ENCODE results near the gene LHX6. TPM values are rescaled to one million over a fixed set of nuclear protein-coding genes. Genes with fewer than 3 reads are reported as not detected.

LHX6 gene
- total RNA-seq: not detected in 2 replicates

GRCh38 chr9:122228568-122229484 is at the start of gene LHX6:
LHX6 (minus strand) TSS chr9:122228957; CDS start chr9:122228740, 217 bp downstream.
- H3K9me3 Mint-ChIP-seq: no peaks in the 10 kb centered on the region
- H3K27me3 Mint-ChIP-seq (ENCODE audit: low read depth): peaks cover 33% of the 10 kb centered on the region
- no peaks in the 10 kb centered on the region for H3K36me3 Mint-ChIP-seq (ENCODE audit: low read depth)
- no peak within 1 kb of the TSS for H3K4me3 Mint-ChIP-seq (ENCODE audit: low read depth)
- DNase-seq (ENCODE audit: low spot score): no peak
- intact Hi-C loops (cut with micrococcal nuclease): loop anchor here (1.0 kb wide), 1 partner anchor 10 kb away; no protein-coding TSS in a partner anchor
- no peak within 1 kb of the TSS for H3K27ac Mint-ChIP-seq
- no peaks in the 10 kb centered on the region for H3K4me1 Mint-ChIP-seq (ENCODE audit: low read depth)

- H3K9me3 Mint-ChIP-seq: peaks cover 18% of the 10 kb centered on the region
- intact Hi-C loops (cut with micrococcal nuclease): no loop called here
- peaks cover 7% of the 10 kb centered on the region for H3K4me1 Mint-ChIP-seq (ENCODE audit: low read depth)
- H3K36me3 Mint-ChIP-seq (ENCODE audit: low read depth): peaks cover 90% of the 10 kb centered on the region
- H3K27ac Mint-ChIP-seq: no peak overlapping the region
- H3K27me3 Mint-ChIP-seq (ENCODE audit: low read depth): no peaks in the 10 kb centered on the region
- H3K4me3 Mint-ChIP-seq (ENCODE audit: low read depth): no peak overlapping the region
- DNase-seq (ENCODE audit: low spot score): no peak
These were observed 48.6 kb upstream of the LHX6 start for GRCh38 chr9:122277285-122277897.

GRCh38 chr9:122276096-122276495 is 47.3 kb upstream of the LHX6 start:
- intact Hi-C loops (cut with micrococcal nuclease): no loop called here
- Mint-ChIP-seq H3K27me3 (ENCODE audit: low read depth) (no peaks in the 10 kb centered on the region), H3K27ac (no peak overlapping the region), H3K4me3 (ENCODE audit: low read depth) (no peak overlapping the region), H3K36me3 (ENCODE audit: low read depth) (peaks cover 91% of the 10 kb centered on the region), H3K4me1 (ENCODE audit: low read depth) (peaks cover 7% of the 10 kb centered on the region), H3K9me3 (peaks cover 18% of the 10 kb centered on the region)
- DNase-seq (ENCODE audit: low spot score): no peak

- intact Hi-C loops (cut with micrococcal nuclease): no loop called here
- no peak overlapping the region for H3K27ac Mint-ChIP-seq
- H3K27me3 Mint-ChIP-seq (ENCODE audit: low read depth): no peaks in the 10 kb centered on the region
- H3K9me3 Mint-ChIP-seq: peaks cover 18% of the 10 kb centered on the region
- DNase-seq (ENCODE audit: low spot score): no peak
- H3K4me1 Mint-ChIP-seq (ENCODE audit: low read depth): peaks cover 5% of the 10 kb centered on the region
- H3K36me3 Mint-ChIP-seq (ENCODE audit: low read depth): peaks cover 77% of the 10 kb centered on the region
- H3K4me3 Mint-ChIP-seq (ENCODE audit: low read depth): no peak overlapping the region
These were observed 45.3 kb upstream of the LHX6 start for GRCh38 chr9:122274055-122274454.

- Mint-ChIP-seq H3K9me3 (no peaks in the 10 kb centered on the region), H3K27me3 (ENCODE audit: low read depth) (no peaks in the 10 kb centered on the region), H3K4me3 (ENCODE audit: low read depth) (no peak overlapping the region), H3K36me3 (ENCODE audit: low read depth) (peaks cover 31% of the 10 kb centered on the region), H3K27ac (no peak overlapping the region), H3K4me1 (ENCODE audit: low read depth) (peaks cover 16% of the 10 kb centered on the region)
- no peak for DNase-seq (ENCODE audit: low spot score)
- intact Hi-C loops (cut with micrococcal nuclease): no loop called here
These were observed 39.5 kb upstream of the LHX6 start for GRCh38 chr9:122268041-122268814.

- Mint-ChIP-seq H3K36me3 (ENCODE audit: low read depth) (peaks cover 18% of the 10 kb centered on the region), H3K4me3 (ENCODE audit: low read depth) (peak overlapping the region; percentile 97), H3K4me1 (ENCODE audit: low read depth) (peaks cover 36% of the 10 kb centered on the region), H3K27ac (peak overlapping the region; percentile 99), H3K9me3 (no peaks in the 10 kb centered on the region), H3K27me3 (ENCODE audit: low read depth) (no peaks in the 10 kb centered on the region)
- intact Hi-C loops (cut with micrococcal nuclease): loop anchor here (1.0 to 2.0 kb wide), 3 partner anchors 106 to 563 kb away; partner anchors contain the start of genes MORN5, NDUFA8, PDCL and TTLL11
- DNase-seq (ENCODE audit: low spot score): peak; percentile 19
These were observed 36.6 kb upstream of the LHX6 start for GRCh38 chr9:122265149-122265915.

- Mint-ChIP-seq H3K4me3 (ENCODE audit: low read depth) (peak within 1 kb of the TSS; percentile 97), H3K9me3 (no peaks in the 10 kb centered on the region), H3K27me3 (ENCODE audit: low read depth) (no peaks in the 10 kb centered on the region), H3K27ac (peak within 1 kb of the TSS; percentile 99), H3K4me1 (ENCODE audit: low read depth) (peaks cover 36% of the 10 kb centered on the region), H3K36me3 (ENCODE audit: low read depth) (peaks cover 23% of the 10 kb centered on the region)
- peak; percentile 89 for DNase-seq (ENCODE audit: low spot score)
- intact Hi-C loops (cut with micrococcal nuclease): loop anchor here (1.0 to 2.0 kb wide), 3 partner anchors 105 to 564 kb away; partner anchors contain the start of genes MORN5, NDUFA8, PDCL and TTLL11
These were observed 35.8 kb upstream of the LHX6 start, which contains the start of the genes MRRF and RBM18 for GRCh38 chr9:122264360-122265148. MRRF (plus strand) TSS chr9:122264882; CDS start chr9:122270892, 6,010 bp downstream. RBM18 (minus strand) TSS chr9:122264840; CDS start chr9:122261492, 3,348 bp downstream.

GRCh38 chr9:122263699-122264349 is 35.1 kb upstream of the LHX6 start:
- DNase-seq (ENCODE audit: low spot score): no peak
- H3K27me3 Mint-ChIP-seq (ENCODE audit: low read depth): no peaks in the 10 kb centered on the region
- H3K4me3 Mint-ChIP-seq (ENCODE audit: low read depth): peak overlapping the region; percentile 97
- peak overlapping the region; percentile 99 for H3K27ac Mint-ChIP-seq
- H3K36me3 Mint-ChIP-seq (ENCODE audit: low read depth): peaks cover 31% of the 10 kb centered on the region
- no peaks in the 10 kb centered on the region for H3K9me3 Mint-ChIP-seq
- intact Hi-C loops (cut with micrococcal nuclease): loop anchor here (2.0 kb wide), 2 partner anchors 171 to 565 kb away; partner anchors contain the start of genes PDCL and TTLL11
- peaks cover 36% of the 10 kb centered on the region for H3K4me1 Mint-ChIP-seq (ENCODE audit: low read depth)

- Mint-ChIP-seq H3K4me3 (ENCODE audit: low read depth) (peak overlapping the region; percentile 64), H3K27ac (no peak overlapping the region), H3K27me3 (ENCODE audit: low read depth) (no peaks in the 10 kb centered on the region), H3K9me3 (no peaks in the 10 kb centered on the region), H3K36me3 (ENCODE audit: low read depth) (peaks cover 39% of the 10 kb centered on the region), H3K4me1 (ENCODE audit: low read depth) (peaks cover 36% of the 10 kb centered on the region)
- intact Hi-C loops (cut with micrococcal nuclease): no loop called here
- no peak for DNase-seq (ENCODE audit: low spot score)
These were observed 33.3 kb upstream of the LHX6 start for GRCh38 chr9:122262073-122262472.

GRCh38 chr9:122261469-122261881 is 32.7 kb upstream of the LHX6 start:
- no peaks in the 10 kb centered on the region for H3K9me3 Mint-ChIP-seq
- no peak overlapping the region for H3K4me3 Mint-ChIP-seq (ENCODE audit: low read depth)
- H3K27ac Mint-ChIP-seq: no peak overlapping the region
- H3K36me3 Mint-ChIP-seq (ENCODE audit: low read depth): peaks cover 39% of the 10 kb centered on the region
- H3K4me1 Mint-ChIP-seq (ENCODE audit: low read depth): peaks cover 36% of the 10 kb centered on the region
- no peak for DNase-seq (ENCODE audit: low spot score)
- no peaks in the 10 kb centered on the region for H3K27me3 Mint-ChIP-seq (ENCODE audit: low read depth)
- intact Hi-C loops (cut with micrococcal nuclease): no loop called here

- H3K4me3 Mint-ChIP-seq (ENCODE audit: low read depth): no peak overlapping the region
- no peaks in the 10 kb centered on the region for H3K27me3 Mint-ChIP-seq (ENCODE audit: low read depth)
- H3K36me3 Mint-ChIP-seq (ENCODE audit: low read depth): peaks cover 44% of the 10 kb centered on the region
These were observed 30.2 kb upstream of the LHX6 start for GRCh38 chr9:122258886-122259415.

More at GRCh38 chr9:122258886-122259415, 30.2 kb upstream of the LHX6 start:
- Mint-ChIP-seq H3K9me3 (no peaks in the 10 kb centered on the region), H3K27ac (no peak overlapping the region), H3K4me1 (ENCODE audit: low read depth) (peaks cover 29% of the 10 kb centered on the region)
- intact Hi-C loops (cut with micrococcal nuclease): no loop called here
- DNase-seq (ENCODE audit: low spot score): no peak

Measured in activated T-helper 2 cell treated with anti-CD3 and anti-CD28 coated beads, Interferon-gamma antibody, Interleukin-2, Interleukin-4, amounts not matched to agents 10 μg/mL and 5 μg/mL and 100 μg/mL, durations not matched to agents 14 hours and 24 hours and 36 hours (primary cell).